NCI-H748 treated with DMSO at 0.1 percent for 48 hours (cell line): ENCODE results near the gene ZER1.
A peak's percentile ranks its signal among the peaks of the same experiment; 100 is the strongest.
"Not testable (repeated sequence)": the region's sequence is repeated elsewhere in the genome, so short reads cannot be mapped to it uniquely, and the experiment has no call there.

Source experiments
- DNase-seq: peaks from one replicate; lab custom pipeline; 2025; lab: John Stamatoyannopoulos, UW

Gene ZER1

DNA sequence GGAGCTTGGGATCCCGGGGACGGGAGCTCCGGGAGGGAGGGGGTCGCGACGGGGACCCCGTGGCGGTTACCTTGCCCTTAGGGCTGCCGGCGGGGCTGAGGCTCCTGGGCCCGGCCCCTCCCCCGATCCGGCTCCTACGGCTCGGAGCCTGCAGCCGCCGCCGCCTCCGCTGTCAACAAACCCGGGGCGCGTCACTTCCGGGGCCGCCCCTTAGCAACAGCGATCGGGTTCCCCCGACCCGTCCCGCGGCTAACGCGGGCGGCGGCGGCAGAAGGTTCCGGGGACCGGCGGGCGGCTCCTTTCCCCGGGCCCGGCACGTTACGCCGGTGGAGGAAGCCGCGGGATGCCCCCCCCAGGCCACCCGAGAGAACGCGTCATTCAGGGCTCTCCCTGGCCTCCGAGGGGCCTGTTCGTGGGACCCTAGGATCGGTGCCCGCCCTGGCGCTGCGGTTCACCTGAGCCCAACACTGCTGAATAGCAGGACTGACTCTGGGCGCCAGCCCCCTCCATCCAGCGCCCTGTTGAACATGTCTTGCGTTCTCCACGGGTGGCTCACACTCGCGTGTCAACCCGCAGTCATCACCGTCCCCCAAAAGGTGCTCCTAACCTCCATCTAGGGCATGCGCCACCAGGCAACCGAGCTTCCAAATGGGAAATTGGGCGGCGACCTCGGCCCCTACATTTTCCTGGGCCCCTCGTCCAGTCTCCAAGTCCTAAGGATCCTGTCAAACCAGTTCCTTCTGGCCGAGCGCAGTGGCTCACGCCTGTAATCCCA, at the start of gene ZER1:
TSS of gene ZER1 (minus strand) at position 183 of the 775 bp plus-strand sequence. CDS start 16,362 bp downstream, outside the sequence.
- DNase-seq = peak; percentile 80

DNA sequence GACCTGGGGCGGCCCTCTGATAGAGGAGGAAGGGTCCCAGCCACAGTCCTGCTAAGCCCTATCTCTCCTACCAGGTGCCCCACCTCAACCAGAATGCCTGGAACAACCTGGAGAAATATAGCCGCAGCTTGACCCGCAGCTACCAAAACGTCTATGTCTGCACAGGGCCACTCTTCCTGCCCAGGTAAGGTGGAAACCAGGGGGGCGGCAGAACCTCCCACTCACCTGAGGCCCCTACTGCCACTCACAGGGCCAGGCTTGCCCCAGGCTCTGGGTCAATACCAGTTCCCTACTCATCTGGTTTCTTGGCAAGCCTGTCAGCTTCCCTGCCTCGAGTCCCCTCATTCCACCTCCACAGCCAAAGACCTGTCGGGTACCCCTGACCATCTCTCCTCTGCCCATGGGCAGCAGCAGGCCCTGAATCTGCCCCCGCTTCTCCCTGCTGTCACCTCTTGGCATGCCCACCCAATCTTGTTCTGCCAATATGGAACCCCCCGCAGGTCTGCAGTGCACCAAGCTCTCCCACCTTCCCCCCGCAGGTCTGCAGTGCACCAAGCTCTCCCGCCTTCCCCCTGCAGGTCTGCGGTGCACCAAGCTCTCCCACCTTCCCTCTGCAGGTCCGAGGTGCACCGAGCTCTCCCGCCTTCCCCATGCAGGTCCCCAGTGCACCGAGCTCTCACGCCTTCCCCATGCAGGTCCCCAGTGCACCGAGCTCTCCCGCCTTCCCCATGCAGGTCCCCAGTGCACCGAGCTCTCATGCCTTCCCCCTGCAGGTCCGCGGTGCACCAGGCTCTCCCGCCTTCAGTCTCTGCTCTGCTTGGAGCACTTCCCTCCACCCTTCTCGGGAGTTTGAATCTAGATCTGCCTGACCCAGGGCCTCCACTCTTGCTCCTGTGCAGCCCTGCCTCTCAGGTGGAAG, 49.2 kb upstream of the ZER1 start:
- no peak for DNase-seq

DNA sequence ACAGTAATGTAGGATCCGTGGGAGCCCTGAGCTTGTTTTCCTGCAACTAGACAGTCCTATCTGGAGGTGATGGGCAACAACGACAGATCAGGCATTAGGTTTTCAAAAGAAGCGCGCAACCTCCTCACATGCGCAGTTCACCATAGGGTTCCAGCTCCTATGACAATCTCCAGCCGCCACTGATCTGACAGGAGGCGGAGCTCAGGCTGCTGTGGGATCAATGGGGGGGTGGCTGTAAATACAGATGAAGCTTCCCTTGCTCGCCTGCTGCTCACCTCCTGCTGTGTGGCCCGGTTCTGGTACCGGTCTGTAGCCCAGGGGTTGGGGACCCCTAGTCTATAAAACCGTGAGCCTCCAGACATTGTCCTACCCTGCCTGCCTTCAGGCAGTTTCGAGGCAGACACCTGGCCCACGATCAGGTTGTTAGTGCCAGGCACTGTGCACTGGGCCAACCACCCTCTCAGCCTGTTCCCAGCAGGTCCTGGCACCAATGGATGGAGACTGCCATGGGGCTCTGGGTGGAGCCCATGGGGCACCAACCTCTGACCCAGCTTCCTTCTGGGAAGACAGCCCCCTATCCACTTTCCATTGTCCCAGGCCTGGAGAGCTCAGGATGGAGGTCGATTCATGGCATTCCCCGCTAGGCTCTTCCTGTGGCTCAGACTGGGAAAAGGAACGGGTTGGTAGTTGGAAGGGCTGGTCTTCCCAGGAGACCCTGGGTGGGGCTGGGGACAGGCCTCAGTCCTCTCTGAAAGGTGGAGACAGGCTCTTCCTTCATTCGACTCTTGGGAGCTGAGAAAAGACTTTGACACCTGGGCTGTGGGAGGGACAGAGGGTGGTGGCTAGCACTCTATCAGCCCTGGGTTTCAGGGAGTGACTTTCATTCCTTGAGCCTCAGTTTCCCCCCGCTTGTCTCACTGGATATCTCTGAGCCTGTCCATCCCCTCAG, 48.3 kb upstream of the ZER1 start:
- peak; percentile 80 for DNase-seq

- DNase-seq = peak; percentile 48
These were observed 47.4 kb upstream of the ZER1 start for GRCh38 chr9:128818839-128819715.

DNA sequence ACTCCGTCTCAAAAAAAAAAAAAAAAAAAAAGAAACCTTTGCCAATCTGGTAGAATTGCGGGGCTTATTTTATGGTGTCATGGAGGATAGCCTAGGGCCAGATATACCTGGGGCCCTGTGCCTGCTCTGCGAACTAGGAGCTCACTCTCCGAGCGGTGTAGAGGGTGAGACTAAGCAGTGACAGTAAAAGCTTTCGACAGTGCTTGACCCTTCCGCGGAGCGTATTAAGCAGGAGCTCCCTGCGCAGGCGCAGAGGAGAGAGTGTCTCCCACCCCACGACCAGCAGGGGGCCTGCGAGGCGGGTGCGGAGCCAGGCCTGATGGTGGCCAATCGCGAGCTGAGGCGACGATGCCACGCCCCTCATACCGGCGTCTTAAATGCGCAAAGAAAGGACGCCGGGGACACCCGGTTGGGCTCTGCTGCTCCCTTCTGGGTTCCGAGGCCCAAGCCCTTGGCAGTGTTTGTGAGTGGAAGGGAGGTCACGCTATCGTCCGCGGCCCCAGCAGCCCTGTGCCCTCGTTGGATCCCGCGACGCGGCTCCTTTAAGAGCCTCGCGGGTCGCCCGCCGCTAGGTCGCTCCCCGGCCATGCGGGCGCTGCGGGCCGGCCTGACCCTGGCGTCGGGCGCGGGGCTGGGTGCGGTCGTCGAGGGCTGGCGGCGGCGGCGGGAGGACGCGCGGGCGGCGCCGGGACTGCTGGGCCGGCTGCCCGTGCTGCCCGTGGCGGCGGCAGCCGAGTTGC, 46.5 kb upstream of the ZER1 start, which contains the start of gene ENDOG:
TSS of gene ENDOG (plus strand) at position 402 of the 740 bp plus-strand sequence. CDS start at position 587, 185 bp downstream.
- DNase-seq = peak; percentile 94

DNA sequence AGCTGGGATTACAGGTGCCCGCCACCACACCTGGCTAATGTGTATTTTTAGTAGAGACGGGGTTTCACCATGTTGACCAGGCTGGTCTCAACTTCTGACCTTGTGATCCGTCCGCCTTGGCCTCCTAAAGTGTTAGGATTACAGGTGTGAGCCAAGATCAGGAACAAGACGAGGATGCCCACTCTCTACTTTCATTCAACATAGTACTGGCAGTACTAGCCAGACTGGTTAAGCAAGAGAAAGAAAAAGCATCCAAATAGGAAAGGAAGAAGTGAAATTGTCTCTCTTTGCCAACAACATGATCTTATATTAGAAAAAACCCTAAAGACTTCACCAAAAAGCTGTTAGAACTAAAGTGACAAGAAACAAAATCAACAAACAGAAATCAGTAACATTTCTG, 39.1 kb upstream of the ZER1 start:
- DNase-seq = no peak

DNA sequence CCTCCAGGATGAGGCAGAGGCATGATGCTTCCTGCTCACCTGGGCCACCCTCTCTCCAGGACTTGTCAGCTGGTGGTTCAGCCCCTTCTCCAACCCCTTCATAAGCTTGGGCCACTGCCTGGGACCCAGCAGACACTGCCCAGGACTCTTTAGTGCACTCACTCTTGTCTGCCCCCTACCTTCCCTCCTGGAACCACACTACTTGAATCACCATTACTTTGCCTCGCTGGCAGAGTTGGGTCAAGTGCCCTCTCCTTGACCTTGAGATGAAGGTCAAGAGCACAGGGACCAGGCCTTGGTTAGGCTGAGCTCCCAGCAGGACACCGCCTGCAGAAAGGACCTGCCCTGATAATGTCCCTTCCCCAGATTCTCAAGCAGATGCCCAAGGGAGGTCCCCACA, 38.1 kb upstream of the ZER1 start:
- DNase-seq = no peak

GRCh38 chr9:128809036-128809599, 37.4 kb upstream of the ZER1 start:
- DNase-seq = no peak

GRCh38 chr9:128808543-128808942, 36.8 kb upstream of the ZER1 start:
- no peak for DNase-seq

DNA sequence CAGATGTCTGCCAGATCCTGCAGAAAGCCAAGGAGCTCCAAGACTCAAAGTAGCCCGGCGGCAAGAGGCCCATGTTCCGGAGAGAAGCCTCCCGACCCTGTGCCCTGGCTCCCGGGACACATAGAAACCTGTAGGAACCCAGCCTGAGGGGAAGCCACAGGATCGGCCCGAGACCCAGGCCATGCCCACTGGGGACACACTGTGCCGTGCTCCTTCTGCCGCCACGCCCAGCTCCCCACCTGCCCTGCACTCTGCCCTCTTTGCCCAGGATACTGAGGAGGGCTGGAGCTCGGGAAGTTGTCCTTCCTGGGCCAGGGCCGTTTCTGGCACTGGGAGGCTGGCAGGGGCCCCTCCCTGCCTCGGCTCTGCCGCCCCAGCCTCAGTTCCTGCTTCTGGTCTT, 36.1 kb upstream of the ZER1 start:
- no peak for DNase-seq

- no peak for DNase-seq
These were observed 33.9 kb upstream of the ZER1 start for GRCh38 chr9:128805661-128806060.

- DNase-seq = no peak
These were observed 30.8 kb upstream of the ZER1 start for GRCh38 chr9:128802482-128802881.

GRCh38 chr9:128800061-128800460, 28.3 kb upstream of the ZER1 start:
- DNase-seq = no peak

- DNase-seq = no peak
These were observed 27.2 kb upstream of the ZER1 start for GRCh38 chr9:128798896-128799295.

- not testable (repeated sequence) for DNase-seq
These were observed 23.2 kb upstream of the ZER1 start for GRCh38 chr9:128794961-128795360.

DNA sequence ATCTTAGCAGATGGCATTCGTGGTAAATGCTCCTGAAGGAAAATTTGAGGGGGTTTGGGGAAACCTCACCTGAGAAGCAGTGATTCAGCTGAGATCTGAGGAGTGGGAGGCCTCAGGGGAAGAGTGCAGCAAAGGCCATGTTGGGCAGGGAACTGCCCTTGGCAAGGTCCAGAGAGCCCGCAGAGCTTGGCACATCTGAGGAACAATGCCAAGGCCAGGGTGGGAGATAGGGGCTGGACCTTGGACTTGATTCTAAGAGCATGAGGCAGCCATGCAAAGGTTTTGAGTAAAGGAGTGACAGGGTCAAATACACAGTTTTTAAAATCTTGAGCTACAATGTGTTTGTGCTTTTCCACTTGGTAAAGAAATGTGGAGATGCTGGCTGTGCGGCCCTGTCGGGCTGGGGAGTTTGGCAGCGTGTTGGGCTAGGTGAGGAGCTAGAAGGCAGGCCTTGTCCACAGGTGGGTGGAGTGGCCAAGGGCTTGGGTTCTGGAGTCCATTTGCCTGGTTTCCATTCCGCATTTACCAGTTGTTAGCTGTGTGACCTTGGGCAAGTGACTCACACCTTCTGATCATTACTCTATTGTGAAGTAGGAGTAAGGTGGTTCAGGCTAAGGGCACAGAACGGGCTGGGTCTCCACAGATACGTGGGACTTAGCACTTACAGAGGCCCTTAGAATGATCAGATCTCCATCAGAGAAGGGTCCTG, 21.4 kb upstream of the ZER1 start:
- DNase-seq = no peak

- DNase-seq = no peak
These were observed 20.4 kb upstream of the ZER1 start for GRCh38 chr9:128792134-128792533.

- DNase-seq = no peak
These were observed 18.8 kb upstream of the ZER1 start for GRCh38 chr9:128790536-128790935.

GRCh38 chr9:128788445-128788844, 16.7 kb upstream of the ZER1 start:
- no peak for DNase-seq
